Nucleus accumbens (tissue), 56 donors: ENCODE results near the gene GPR108.
"Not testable (repeated sequence)": the region's sequence is repeated elsewhere in the genome, so short reads cannot be mapped to it uniquely, and the experiment has no call there.

Experiments
- DNase-seq, 56 donors: peaks; one replicate each; lab custom pipeline; 2025; lab: John Stamatoyannopoulos, UW

The GPR108 gene

GRCh38 chr19:6711605-6712004 is 25.8 kb downstream of the GPR108 start:
- no peak for DNase-seq

GRCh38 chr19:6711078-6711361 is 26.4 kb downstream of the GPR108 start:
- DNase-seq: no peak

- DNase-seq: no peak
These were observed 26.9 kb downstream of the GPR108 start for GRCh38 chr19:6710273-6711077.

GRCh38 chr19:6709549-6709948 is 27.8 kb downstream of the GPR108 start:
- no peak for DNase-seq

- not testable (repeated sequence) for DNase-seq
These were observed 28.5 kb downstream of the GPR108 start for GRCh38 chr19:6708913-6709312.

- no peak for DNase-seq
These were observed 29.0 kb downstream of the GPR108 start for GRCh38 chr19:6708346-6708745.

DNA sequence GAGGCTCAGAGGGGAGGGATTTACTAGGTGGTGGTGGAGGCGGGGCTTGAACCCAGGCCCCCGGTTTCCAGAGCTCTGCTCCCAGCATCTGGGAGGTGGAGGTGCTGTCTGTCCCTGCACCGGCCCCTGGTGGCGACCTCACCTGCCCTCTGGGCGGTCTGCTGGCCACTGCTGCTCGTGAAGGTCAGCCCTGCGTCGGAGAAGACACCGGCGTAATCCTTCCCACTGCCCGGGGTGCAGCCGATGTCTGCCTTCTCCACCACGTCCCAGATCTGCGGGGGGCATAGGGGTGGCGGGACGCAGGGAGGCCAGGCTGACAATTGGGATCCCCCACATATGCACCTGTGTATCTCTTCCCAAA is 29.7 kb downstream of the GPR108 start:
- DNase-seq: no peak

GRCh38 chr19:6707011-6707657 is 30.2 kb downstream of the GPR108 start:
- DNase-seq: no peak

- DNase-seq: no peak
These were observed 30.8 kb downstream of the GPR108 start for GRCh38 chr19:6706633-6706958.

- no peak for DNase-seq
These were observed 31.3 kb downstream of the GPR108 start for GRCh38 chr19:6705931-6706632.

DNA sequence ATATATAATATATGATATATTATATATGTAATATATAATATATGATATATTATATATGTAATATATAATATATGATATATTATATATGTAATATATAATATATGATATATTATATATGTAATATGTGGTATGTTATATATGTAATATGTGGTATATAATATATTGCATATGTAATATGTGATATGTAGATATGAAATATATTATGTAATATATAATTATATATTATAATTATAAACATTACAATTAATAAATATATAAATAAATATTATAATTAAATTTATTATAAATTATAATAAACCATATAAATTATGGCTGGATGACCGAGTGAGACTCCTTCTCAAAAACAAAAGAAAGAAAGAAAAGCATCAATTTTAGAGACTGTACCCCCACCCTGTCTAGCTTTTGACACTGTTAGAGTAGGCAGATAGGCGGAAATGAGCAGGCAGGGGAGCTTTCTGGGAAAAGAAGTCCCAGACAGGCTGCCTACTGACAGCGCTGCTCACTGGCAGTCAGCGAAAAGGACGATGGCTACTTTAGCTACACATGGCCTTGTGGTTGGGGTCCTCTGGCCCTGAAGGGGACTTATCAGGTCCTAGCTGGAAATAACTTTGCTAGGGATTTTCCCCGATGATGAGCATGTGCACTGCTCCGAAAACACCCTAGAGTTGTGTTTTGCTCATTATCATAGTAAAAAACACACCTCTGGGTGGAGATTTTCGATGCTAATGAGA is 36.6 kb downstream of the GPR108 start:
- DNase-seq: no peak

DNA sequence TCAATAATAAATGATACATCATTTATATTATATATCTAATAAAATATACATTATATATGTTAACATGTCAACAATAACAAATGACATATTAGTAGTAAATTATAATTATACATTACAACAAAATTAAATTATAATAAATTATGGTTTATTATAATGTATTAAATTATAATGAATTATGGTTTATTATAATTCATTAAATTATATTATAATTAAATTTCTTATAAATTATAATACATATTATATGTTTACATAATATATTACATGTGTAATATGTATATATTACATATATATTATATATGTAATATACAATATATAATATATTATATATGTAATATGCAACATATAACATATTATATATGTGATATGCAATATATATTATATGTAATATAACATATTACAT is 37.4 kb downstream of the GPR108 start:
- no peak for DNase-seq

GRCh38 chr19:6697291-6697690 is 40.1 kb downstream of the GPR108 start:
- no peak for DNase-seq

GRCh38 chr19:6696239-6696820 is 41.0 kb downstream of the GPR108 start:
- DNase-seq: no peak

DNA sequence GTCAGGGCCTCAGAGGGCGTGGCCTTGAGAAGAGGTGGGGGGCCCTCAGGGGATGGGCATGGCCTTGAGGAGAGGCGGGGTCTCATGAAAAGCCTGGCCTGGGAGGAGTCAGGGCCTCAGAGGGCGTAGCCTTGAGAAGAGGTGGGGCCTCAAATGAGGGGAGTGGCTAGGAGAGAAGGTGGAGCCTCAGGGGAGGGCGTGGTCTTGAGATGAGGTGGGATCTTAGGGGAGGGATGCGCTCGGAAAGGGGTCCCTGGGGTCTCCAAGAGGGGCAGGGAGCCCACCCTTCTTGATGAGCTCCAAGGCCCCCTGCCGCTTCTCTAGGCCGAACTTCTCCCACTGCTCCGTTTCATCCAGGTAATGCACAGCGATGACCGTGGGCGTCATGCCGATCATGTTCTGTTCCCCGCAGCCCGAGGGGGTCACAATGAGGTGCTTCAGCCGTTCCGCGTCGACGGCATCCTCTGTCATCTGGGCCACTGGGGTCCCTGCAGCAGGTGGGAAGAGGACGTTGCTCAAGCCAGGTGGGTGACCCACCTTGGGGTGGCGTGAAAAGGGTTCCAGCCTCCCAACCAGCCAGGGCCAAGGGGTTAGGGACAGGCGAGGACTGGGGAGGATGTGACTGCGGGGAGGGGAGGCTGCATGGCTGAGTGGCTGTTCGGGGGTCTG is 43.1 kb downstream of the GPR108 start:
- DNase-seq: no peak

GRCh38 chr19:6693681-6694080 is 43.7 kb downstream of the GPR108 start:
- DNase-seq: no peak

GRCh38 chr19:6693056-6693471 is 44.3 kb downstream of the GPR108 start:
- DNase-seq: no peak

DNA sequence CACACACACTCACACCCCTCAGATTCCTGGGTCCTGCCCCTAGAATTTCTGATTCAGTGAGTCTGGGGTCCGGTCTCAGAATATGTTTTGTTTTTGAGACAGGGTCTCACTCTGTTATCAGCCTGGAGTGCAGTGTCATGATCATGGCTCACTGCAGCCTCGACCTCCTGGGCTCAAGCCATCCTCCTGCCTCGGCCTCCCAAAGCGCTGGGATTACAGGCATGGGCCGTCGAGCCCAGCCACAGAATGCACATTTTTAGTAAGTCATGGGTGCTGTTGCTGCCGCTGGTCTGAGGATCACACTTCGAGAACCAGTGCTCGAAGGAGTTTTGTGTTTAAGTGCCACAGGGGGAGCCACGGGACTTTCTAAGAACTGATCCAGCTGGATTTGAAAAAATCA is 45.4 kb downstream of the GPR108 start:
- DNase-seq: no peak

- no peak for DNase-seq
These were observed 46.0 kb downstream of the GPR108 start for GRCh38 chr19:6691342-6691741.

GRCh38 chr19:6690160-6690885 is 47.1 kb downstream of the GPR108 start:
- no peak for DNase-seq
